Measurements from ENCODE around the gene WDR70.
"Not testable (repeated sequence)": the region's sequence is repeated elsewhere in the genome, so short reads cannot be mapped to it uniquely, and the experiment has no call there.

The WDR70 gene

GRCh38 chr5:37379100-37379628 lies at the start of gene WDR70:
TSS of gene WDR70 (plus strand) at chr5:37379318. CDS start at chr5:37379368, 50 bp downstream.
- DNase-seq (ENCODE audit: low read depth in 2 of 2): peak; percentile 45 to 55

DNA sequence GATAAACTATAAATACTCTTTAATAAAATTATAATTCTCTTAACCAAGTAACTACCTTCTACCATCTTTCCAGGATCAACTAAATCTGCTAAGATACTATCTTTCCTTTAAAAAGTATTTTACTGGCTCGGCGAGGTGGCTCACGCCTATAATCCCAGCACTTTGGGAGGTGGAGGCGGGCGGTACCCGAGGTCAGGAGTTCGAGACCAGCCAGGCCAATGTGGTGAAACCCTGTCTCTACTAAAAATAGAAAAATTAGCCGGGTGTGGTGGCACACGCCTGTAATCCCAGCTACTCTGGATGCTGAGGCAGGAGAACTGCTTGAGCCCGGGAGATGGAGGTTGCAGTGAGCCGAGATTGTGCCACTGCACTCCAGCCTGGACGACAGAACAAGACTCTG lies 44.4 kb upstream of the WDR70 start:
- not testable (repeated sequence) for DNase-seq (ENCODE audit: low read depth in 2 of 2)

DNA sequence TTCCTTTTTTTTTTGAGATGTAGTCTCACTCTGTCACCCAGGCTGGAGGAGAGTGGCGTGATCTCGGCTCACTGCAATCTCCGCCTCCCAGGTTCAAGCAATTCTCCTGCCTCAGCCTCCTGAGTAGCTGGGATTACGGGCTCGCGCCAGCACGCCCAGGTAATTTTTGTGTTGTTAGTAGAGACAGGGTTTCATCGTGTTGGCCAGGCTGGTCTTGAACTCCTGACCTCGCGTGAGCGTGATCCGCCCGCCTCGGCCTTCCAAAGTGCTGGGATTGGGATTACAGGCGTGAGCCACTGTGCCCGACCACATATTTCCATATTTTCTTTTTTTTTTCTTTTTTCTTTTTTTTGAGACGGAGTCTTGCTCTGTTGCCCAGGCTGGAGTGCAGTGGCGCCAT lies 36.4 kb upstream of the WDR70 start:
- not testable (repeated sequence) for DNase-seq (ENCODE audit: low read depth in 2 of 2)

DNA sequence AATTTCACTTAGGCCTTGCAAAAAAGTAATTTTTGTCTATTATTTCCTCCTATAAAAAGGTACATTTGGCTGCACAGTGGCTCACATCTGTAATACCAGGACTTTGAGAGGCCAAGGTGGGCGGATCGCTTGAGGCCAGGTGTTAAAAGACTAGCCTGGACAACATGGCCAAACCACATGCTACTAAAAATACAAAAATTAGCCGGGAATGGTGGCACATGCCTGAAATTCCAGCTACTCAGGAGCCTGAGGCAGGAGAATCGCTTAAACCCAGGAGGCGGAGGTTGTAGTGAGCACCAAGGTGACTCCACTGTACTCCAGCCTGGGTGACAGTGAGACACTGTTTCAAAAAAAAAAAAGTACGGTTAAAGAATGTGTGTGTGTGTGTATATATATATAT lies 24.0 kb upstream of the WDR70 start:
- DNase-seq (ENCODE audit: low read depth in 2 of 2): no peak

DNA sequence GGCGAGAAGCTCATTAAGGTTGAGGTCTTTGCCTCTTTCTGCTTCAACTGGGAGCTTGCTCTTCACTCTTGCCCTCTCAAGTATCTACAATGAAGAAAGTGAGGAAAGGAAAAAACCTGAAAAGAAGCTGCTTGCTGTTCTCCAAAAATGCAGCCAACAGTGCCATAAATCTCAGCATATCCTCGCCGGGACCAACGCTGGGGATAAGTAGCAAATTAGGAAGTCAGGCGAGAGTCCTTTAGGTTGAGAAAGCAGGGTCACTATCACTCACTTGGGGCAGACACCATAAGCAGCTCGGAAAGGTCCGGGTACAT lies 8.6 kb upstream of the WDR70 start:
- DNase-seq (ENCODE audit: low read depth in 2 of 2): no peak

DNA sequence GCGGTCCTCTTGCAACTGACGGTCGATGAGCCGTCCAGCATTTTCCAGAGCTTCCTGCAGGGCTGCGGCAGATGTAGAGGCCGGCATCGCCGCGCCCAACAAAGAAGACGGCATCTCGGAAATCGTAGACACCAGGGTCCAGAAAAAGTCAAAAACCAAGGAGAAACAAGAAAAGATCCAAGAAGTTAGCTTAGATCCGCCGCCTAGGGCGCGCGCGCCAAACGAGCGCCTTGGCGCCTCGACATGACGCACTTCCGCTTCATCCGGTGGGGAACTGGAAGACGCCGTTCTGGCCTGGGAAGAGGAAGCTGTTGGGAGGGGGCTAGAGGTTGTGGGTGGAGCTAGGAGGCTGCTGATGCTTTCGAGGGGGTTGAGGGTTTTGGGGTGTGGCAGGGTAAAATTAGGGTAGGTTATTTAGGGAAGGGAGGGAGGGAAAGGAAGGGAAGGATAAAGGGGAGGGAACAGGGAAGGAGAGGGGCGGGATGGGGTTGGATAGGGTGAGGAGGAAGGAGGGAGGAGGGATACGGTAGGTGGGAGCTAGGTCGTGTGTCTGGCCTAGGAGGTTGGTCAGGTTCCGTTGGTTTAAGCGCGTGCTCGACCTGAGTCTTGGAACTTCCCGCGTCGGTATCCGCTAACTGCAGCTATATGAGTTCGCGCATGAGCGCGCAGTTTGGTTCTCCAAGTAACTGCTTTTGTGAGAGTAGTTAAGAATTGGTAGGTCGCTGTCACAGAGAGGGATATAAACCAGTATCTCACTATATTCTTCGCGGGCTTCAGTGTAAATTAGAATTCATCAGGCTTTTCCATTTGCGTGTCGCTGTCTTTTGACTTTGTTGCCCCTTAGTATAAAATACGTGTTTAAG lies 8.0 kb upstream of the WDR70 start, which contains the start of gene NUP155:
NUP155 (minus strand) TSS at position 243 of the 863 bp plus-strand sequence; CDS start at position 114, 129 bp downstream.
- peak; percentile 66 to 75 for DNase-seq (ENCODE audit: low read depth in 2 of 2)

DNA sequence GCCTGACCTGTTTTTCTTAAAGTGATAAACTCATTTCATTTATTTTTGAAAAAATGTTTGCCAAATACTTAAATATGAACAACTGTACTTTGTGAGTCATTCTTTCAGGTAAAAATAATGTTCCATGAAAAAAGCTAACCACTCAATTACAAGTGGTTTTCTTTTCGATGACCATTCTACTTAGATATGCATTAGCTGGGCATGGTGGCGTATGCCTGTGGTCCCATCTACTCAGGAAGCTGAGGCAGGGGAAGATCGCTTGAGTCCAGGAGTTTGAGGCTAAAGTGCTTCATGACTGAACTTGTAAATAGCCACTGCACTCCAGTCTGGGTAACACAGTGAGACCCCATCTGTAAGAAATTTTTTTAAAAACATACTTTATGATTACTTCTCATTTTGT lies 4.0 kb upstream of the WDR70 start:
- no peak for DNase-seq (ENCODE audit: low read depth in 2 of 2)

DNA sequence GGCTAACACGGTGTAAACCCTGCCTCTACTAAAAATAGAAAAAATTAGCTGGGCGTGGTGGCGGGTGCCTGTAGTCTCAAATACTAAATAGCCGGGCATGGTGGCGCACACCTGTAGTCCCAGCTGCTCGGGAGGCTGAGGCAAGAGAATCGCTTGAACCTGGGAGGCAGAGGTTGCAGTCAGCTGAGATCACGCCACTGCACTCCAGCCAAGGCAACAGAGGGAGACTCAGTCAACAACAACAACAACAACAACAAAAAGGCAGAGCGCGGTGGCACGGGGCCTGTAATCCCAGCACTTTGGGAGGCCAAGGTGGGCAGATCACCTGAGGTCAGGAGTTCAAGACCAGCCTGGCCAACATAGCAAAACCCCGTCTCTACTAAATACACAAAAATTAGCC lies 1.1 kb upstream of the WDR70 start:
- DNase-seq (ENCODE audit: low read depth in 2 of 2): not testable (repeated sequence)

DNA sequence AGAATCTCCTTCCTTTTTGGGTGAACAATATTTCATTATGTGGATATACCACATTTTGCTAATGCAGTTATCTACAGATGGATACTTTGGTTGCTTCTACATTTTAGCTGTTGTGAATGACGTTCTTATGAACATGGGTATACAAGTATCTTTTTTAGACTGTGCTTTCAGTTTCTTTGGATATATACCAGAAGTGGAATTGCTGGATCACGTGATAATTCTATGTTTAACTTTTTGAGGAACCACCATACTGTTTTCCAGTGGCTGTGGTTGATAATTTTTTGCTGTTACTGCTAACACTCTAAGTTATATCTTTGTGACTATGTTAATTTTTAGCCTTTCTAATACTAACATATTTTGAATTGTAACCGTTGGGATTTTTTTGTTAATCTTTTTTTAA lies 12.5 kb downstream of the WDR70 start:
- no peak for DNase-seq (ENCODE audit: low read depth in 2 of 2)

DNA sequence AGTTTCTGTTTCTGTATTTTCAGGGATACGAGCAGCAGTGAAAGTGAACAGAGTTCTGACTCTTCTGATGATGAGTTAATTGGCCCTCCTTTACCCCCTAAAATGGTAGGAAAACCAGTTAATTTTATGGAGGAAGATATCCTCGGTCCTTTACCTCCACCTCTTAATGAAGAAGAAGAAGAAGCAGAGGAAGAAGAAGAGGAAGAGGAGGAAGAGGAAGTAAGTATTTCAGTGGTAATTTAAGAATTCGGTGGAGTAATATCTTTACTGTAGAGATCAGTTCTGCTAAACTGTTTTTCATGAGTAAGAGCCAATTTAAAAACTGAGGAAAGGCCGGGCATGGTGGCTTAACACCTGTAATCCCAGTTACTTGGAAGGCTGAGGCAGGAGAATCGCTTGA lies 17.2 kb downstream of the WDR70 start:
- no peak for DNase-seq (ENCODE audit: low read depth in 2 of 2)

GRCh38 chr5:37400501-37400900 lies 21.4 kb downstream of the WDR70 start:
- DNase-seq (ENCODE audit: low read depth in 2 of 2): no peak

GRCh38 chr5:37412515-37412914 lies 33.4 kb downstream of the WDR70 start:
- DNase-seq (ENCODE audit: low read depth in 2 of 2): no peak

- DNase-seq (ENCODE audit: low read depth in 2 of 2): not testable (repeated sequence)
Observed at GRCh38 chr5:37415456-37415855, 36.3 kb downstream of the WDR70 start.

DNA sequence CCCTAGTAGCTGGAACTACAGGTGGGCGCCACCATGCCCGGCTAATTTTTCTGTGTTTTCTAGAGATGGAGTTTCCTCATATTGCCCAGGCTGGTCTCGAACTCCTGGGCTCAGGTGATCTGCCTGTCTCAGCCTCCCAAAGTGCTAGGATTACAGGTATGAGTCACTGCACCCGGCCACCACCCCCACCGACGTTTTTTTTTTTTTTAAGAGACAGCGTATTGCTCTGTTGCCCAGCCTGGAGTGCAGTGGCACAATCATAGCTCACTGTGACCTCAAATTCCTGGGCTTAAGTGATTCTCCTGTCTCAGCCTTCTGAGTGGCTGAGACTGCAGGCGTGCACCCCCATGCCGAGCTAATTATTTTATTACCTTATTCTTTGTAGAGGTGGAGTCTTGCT lies 38.2 kb downstream of the WDR70 start:
- no peak for DNase-seq (ENCODE audit: low read depth in 2 of 2)

GRCh38 chr5:37424441-37424840 lies 45.3 kb downstream of the WDR70 start:
- no peak for DNase-seq (ENCODE audit: low read depth in 2 of 2)

DNA sequence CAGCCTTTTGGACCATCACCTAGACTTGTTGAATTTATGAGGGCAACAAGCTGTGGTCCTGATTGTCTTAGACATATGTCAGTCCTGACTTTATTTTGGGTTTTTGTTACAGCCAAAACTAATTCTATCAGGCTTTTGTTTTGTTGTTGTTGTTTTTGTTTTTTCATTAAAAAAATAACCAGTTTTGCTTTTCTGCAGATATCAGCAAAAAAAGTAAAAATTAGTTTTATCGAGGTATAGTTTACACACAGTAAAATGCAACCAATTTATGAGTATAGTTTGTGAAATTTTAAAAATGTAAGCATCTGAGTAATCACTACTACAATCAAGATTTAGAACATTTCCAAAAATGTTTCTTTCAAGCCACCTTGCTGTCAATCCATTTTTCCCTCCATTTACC lies 48.9 kb downstream of the WDR70 start:
- no peak for DNase-seq (ENCODE audit: low read depth in 2 of 2)

- no peak for DNase-seq (ENCODE audit: low read depth in 2 of 2)
Observed at GRCh38 chr5:37435261-37435660, 56.1 kb downstream of the WDR70 start.

DNA sequence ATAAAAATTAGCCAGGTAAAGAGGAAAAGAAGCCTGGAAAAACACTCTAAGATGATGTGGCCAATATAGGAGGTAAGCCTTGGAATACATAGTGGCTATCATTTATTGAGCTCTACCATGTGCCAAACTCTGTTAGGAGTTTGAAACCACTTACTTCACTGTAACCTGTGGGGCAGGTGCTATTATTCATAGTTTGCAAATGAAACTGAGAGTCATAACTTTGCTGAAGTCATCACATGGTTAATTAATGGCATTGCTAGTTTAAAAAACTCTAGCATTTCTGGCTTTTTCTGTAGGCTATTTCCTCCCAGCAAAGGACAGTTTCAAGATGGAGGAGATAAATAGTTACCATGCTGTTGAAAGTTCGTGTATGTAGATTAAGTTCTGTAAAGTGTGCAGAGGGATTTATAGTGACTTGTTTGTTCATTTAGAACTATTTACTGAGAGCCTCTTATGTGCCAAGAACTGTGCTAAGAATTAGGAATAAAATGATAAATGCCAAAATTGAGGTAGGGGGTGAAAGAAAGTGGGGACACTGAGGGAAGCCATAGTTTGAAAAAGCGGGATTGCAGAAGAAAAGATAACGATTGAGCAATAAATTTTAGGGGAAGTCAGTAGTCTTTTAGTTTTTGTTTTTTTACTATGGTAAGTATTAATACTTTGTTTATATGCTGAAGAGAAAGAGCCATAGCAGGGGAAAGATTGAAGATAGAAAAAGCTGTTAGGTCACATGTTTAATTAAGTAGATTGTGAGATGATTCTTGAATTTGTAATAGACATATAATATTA lies 57.2 kb downstream of the WDR70 start:
- no peak for DNase-seq (ENCODE audit: low read depth in 2 of 2)

DNA sequence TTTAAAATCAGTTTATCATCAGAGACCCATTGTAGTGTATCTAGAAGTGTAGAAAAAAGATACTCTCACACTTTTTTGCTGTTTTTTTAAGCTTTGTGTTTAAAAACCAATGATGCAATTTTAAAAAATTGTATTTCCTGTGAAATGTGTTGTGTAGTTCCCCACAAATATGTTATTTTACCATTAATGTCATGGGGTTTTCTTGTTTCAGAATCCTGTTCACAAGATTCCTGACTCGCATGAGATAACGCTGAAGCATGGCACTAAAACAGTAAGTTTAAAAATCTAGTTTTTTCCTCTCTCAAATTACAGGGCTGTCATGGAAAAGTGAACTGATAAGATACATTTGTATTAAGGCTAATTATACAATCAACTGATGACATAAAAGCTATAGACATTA lies 58.6 kb downstream of the WDR70 start:
- DNase-seq (ENCODE audit: low read depth in 2 of 2): no peak

GRCh38 chr5:37445783-37446182 lies 66.7 kb downstream of the WDR70 start:
- DNase-seq (ENCODE audit: low read depth in 2 of 2): not testable (repeated sequence)

DNA sequence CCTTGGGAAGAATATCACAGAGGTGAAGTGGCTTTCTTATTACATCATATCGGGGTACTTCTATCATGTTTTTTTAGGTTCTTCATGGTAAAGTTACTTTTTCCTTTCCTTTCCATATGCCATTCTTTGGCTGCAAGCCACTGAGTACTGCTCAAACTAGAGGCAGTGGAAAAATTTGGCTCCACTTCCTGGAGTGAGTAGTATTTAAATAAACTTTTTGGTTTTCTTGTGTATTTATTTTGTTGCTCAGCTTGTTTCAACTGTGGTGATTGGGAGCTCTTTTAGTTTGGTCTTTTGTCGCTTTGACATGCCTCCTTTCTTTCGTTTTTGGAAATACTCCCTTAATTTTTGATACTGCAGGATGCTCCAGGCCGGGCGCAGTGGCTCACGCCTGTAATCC lies 69.8 kb downstream of the WDR70 start:
- DNase-seq (ENCODE audit: low read depth in 2 of 2): no peak

GRCh38 chr5:37451991-37452390 lies 72.9 kb downstream of the WDR70 start:
- not testable (repeated sequence) for DNase-seq (ENCODE audit: low read depth in 2 of 2)

- DNase-seq (ENCODE audit: low read depth in 2 of 2): not testable (repeated sequence)
Observed at GRCh38 chr5:37453252-37453651, 74.1 kb downstream of the WDR70 start.

All from stimulated activated CD4-positive, alpha-beta T cell treated with anti-CD3 and anti-CD28 coated beads, Interleukin-1b, Interleukin-23, amount 100 ng/mL, for 1 hour (primary cell).